Measurements from ENCODE around the gene PRDM16.

Gene PRDM16

GRCh38 chr1:3137111-3138100, 68.4 kb downstream of the PRDM16 start:
- no peak for DNase-seq (ENCODE audit: extremely low read depth in 1 of 2, low read depth in 1 of 2)

DNA sequence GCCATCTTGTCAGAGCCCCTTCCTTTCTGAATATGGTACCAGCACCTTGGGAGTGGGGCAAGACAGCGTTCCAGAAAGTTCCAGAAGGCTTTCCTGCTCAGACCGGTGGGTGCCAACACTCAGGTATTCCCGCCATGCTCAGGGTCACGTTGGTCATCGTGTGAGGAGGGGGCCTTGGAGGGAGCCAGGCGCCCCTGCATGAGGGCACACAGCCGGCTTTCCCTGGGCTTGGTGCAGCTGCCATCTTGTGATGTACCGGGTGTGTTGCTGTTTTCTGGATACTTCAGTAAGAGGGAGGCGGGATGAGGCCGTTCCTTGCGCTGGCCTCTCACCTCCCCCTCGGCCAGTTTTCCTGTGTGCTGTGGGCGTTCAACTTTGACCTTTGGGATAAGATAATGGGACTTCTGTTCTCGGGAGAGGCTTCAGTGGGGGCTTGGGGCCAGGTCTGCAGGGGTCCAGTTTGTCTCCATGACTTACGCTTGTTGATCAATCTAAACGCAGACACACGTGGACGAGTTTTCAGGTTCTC, 69.7 kb downstream of the PRDM16 start:
- DNase-seq (ENCODE audit: extremely low read depth in 1 of 2, low read depth in 1 of 2): no peak

DNA sequence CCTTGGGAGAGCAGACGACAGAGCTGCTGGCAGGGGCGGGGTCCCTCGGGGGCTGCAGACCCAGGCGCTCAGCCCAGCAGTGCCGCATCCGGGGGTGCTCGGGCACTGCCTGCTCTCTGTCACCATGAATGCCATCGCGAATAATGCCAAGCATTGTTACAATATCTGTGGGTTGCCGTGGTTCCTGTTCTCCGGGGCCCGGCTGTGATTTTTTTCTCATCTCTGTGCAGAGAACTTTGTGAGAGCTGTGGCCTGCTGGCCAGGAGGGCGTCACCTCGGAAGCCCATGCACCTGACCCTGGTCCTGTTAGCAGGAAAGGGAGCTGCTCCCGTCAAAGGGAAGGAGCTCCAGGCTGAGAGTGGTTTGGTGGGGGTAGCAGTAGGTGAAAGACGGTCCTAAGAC, 70.4 kb downstream of the PRDM16 start:
- no peak for DNase-seq (ENCODE audit: extremely low read depth in 1 of 2, low read depth in 1 of 2)

- no peak for DNase-seq (ENCODE audit: extremely low read depth in 1 of 2, low read depth in 1 of 2)
Observed at GRCh38 chr1:3139871-3140361, 70.9 kb downstream of the PRDM16 start.

DNA sequence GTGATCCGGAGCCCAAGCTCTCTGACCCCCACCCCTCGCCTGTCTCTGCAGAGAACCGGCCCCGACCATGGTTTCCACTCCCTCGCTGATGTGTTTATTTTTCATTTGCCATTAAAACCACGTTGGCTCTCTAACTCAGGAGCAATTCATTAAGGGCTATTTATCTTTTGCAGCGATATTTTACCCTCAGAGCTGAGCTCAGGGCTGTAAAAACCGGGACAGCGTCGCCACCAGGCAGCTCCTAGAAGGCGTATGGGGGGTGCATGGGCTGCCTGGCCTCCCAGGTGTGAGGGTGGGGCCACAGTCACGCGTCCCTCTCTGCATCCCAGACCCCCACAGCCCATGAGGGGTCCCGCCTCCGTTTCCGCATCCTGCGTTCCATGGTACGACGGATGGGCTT, 71.4 kb downstream of the PRDM16 start:
- DNase-seq (ENCODE audit: extremely low read depth in 1 of 2, low read depth in 1 of 2): no peak

- no peak for DNase-seq (ENCODE audit: extremely low read depth in 1 of 2, low read depth in 1 of 2)
Observed at GRCh38 chr1:3141129-3141528, 72.1 kb downstream of the PRDM16 start.

DNA sequence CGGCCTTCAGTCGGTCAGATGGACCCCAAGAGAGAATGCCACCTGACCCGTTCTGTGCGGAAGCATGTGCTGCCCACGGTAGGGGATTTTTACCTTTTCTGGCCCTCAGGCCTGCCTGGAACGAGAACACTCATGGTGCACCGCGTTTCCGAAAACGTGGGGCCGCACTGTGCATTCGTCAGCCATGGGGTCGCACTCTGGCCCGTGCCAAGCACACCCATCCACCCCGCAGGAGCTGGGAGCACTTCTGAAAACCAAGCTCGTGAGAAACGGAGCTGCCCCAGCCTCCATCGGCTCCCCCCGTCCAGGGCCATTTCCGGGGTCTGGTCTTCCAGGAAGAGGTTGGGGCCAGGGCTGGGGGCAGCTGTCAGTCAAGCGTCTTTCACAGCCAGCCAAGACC, 72.8 kb downstream of the PRDM16 start:
- DNase-seq (ENCODE audit: extremely low read depth in 1 of 2, low read depth in 1 of 2): no peak

DNA sequence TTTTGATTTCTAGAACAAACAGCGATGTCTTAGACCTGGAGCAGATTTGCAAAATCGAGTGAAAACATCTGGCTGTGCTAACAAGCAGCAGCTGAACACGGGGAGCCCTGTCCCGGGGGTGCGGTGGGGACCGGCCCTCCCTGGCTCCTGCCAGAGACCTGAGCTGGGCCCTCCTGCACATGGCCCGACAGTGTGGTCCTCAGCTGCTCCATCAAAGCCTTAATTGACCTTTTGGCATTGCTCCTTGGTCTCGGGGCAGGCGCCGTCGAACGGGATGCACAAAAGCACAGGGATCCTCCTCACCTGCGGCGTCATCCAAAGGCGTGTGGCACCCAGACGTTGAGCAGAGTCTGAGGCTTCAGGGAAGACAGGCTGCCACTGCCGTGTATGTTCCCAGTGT, 73.2 kb downstream of the PRDM16 start:
- DNase-seq (ENCODE audit: extremely low read depth in 1 of 2, low read depth in 1 of 2): no peak

- no peak for DNase-seq (ENCODE audit: extremely low read depth in 1 of 2, low read depth in 1 of 2)
Observed at GRCh38 chr1:3142751-3143150, 73.7 kb downstream of the PRDM16 start.

GRCh38 chr1:3145532-3146325, 76.7 kb downstream of the PRDM16 start:
- DNase-seq (ENCODE audit: extremely low read depth in 1 of 2, low read depth in 1 of 2): no peak

DNA sequence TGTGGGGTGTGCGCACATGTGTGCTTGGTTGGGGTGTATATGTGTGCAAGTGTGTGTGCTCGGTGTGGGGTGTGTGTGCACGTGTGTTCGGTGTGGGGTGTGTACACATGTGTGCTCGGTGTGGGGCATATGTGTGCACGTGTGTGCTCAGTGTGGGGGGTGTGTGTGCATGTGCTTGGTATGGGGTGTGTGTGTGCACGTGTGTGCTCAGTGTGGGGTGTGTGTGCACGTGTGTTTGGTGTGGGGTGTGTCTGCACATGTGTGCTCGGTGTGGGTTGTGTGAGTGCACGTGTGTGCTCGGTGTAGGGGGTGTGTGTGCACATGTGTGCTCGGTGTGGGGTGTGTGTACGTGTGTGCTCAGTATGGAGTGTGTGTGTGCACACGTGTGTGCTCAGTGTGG, 77.5 kb downstream of the PRDM16 start:
- no peak for DNase-seq (ENCODE audit: extremely low read depth in 1 of 2, low read depth in 1 of 2)

DNA sequence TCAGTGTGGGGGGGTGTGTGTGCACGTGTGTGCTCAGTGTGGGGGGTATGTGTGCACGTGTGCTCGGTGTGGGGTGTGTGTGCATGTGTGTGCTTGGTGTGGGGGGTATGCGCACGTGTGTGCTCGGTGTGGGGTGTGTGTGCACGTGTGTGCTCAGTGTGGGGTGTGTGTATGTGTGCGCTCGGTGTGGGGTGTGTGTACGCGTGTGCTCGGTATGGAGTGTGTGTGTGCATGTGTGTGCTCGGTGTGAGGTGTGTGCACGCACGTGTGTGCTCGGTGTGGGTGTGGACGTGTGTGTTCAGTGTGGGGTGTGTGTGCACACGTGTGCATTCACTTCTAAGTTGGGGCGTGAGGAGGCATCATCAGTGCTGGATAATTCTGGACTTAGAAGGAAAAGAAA, 77.9 kb downstream of the PRDM16 start:
- DNase-seq (ENCODE audit: extremely low read depth in 1 of 2, low read depth in 1 of 2): no peak

DNA sequence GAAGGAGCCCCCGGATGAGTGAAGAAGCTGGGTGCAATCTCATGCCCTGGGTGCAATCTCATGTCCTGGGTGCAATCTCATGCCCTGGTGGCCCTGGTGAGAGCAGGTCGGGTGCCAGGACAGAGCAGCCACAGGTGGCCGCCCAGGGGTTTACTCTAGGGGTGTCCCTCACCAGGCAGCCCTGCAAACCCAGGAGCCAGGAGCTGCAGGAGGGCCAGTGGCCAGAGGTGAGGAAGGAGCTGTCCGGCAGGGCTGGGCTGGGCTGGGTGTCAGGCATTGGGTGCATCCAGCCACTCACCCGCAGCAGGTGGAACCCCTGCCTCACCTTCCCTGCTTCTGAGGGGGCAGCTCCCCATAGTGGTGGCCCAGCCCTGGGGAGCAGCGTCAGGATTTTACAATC, 79.2 kb downstream of the PRDM16 start:
- DNase-seq (ENCODE audit: extremely low read depth in 1 of 2, low read depth in 1 of 2): no peak

DNA sequence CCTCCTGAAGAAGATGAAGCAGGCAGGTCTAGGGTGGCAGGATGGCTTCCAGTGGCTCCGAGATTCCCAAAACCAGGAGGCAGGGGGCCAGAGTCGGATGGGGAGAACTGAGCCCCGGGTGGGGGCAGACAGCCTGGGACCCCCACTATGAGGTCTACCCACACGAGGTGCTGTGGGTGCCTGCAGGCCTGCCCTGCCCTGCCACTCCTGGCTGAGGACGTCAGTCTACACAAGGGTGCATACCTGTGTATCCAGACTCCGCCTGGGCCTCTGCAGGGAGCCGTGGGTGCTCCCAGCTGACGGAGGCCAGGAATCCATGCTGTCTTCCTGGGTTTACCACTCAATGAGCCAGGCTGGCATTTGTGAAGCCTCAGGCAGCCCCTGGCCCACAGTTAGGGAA, 80.3 kb downstream of the PRDM16 start:
- DNase-seq (ENCODE audit: extremely low read depth in 1 of 2, low read depth in 1 of 2): no peak

DNA sequence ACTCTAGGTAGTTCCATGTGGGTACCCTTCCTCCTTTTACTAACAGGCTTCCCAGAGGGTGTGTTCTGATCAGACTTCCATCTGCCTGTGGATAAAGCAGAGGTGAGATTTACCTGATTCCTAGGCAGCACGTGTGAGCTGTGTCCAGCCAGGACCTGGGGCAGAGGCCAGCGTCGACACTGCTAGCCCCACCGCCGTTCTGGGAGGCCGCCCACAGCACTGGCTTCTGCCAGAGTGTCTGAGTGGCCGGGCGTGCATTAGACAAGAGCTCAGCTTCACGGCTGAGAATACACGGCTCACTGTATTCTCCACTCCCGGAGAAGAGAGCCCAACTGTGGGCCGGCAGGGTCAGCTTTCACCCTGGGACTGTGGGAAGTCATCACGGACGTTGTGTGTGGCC, 82.5 kb downstream of the PRDM16 start:
- no peak for DNase-seq (ENCODE audit: extremely low read depth in 1 of 2, low read depth in 1 of 2)

DNA sequence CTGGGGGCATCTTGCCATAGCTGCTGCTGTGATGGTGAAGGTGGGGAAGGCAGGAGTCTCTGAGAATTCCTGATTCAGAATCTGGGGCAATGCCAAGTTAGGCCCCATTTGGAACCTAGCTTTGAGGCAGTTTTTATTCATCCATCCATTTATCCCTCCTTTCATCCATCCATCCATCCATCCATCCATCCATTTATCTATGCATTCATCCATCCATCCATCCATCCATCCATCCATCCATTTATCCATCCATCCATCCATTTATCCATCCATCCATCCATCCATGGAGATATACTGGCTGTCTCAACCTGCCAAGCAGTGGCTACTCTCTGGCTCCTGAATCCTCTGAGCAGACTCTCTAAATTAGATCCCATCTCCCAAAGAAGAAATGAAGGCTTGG, 83.1 kb downstream of the PRDM16 start:
- DNase-seq (ENCODE audit: extremely low read depth in 1 of 2, low read depth in 1 of 2): no peak

GRCh38 chr1:3153197-3153596, 84.2 kb downstream of the PRDM16 start:
- DNase-seq (ENCODE audit: extremely low read depth in 1 of 2, low read depth in 1 of 2): no peak

- no peak for DNase-seq (ENCODE audit: extremely low read depth in 1 of 2, low read depth in 1 of 2)
Observed at GRCh38 chr1:3153902-3154795, 85.1 kb downstream of the PRDM16 start.

GRCh38 chr1:3155056-3155925, 86.3 kb downstream of the PRDM16 start:
- no peak for DNase-seq (ENCODE audit: extremely low read depth in 1 of 2, low read depth in 1 of 2)

DNA sequence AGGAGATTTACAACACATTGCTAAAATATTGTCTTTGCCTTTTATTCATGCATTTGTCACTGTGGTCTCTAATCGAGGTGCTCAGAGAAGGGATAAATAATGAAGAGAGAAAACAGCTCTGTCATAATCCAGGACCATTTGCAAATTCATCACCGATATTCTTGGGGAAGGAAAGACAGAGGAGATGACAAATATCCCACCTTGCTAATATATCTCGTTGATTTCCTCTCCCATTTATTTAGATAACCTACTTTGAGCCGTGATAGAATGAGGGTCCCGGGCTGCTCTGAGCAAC, 86.9 kb downstream of the PRDM16 start:
- DNase-seq (ENCODE audit: extremely low read depth in 1 of 2, low read depth in 1 of 2): no peak

Measured in activated CD8-positive, alpha-beta memory T cell treated with anti-CD3 and anti-CD28 coated beads for 1 hour (primary cell).